ENCODE results near the gene POLR3A.

Gene POLR3A

DNA sequence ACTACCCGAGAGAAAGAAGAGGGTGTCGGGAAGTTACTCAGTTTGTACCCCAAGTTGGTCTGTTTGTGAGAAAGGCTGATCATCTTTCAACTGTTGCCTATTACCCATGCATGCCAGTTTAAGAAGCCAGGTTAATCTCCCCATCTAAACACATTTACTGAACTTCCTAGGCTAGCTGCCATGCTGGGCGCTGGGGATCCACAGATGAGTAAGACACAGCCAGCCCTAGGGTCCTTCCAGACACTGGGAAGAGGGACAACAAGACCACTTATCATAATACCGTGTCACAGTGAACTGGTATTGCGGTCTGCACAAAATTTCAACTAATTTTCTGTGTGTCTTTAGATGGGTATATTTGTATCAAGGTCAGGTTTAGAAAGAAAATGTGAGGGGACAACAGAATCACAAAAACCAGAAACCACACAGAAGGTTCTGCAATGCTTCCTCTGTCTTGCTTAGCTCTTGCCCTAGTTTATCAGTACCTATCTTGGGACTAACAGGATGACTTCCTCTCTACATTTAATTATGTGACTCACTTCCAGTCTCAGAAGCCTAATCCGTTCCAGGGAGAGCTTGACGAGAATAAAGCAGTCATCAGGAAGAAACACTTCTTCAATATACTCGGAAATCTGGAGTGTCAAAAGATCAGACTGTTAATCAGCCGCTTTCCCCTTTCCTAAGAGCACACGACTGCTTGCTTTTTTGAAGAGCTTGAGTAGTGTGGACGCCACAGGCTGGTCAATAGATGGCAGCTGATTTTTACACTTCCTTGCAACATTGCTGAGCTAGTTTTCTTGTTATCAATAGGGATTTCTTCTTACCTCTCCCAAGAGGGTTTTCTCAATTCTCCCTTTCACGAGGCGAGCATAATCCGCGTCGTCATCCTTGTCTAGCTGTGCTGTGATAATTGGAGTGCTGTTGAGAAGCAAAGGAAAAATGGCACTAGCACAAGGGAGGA, 45.7 kb downstream of the POLR3A start:
- no peak for DNase-seq (ENCODE audit: low spot score)
- no peak for FAIRE-seq

DNA sequence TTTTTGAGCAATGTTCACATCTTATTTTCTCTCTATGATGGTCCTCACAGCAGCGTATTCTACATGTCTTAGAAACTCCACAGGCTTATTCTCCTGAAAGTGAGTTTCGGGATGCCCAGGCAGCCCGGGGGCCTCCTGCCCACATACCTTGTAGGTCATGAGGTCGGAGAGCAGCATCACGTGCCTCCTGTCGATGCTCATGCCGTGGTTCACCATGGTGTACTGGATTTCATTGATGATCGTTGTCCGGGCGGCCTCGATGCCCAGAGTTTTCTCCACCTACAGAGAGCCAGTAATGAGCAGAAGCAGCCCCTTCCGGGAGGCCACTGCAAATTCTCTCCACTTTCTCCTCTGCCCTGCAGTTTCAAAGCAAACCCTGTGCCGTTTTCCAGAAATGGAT, 48.0 kb downstream of the POLR3A start:
- no peak for DNase-seq (ENCODE audit: low spot score)
- FAIRE-seq, result no peak

DNA sequence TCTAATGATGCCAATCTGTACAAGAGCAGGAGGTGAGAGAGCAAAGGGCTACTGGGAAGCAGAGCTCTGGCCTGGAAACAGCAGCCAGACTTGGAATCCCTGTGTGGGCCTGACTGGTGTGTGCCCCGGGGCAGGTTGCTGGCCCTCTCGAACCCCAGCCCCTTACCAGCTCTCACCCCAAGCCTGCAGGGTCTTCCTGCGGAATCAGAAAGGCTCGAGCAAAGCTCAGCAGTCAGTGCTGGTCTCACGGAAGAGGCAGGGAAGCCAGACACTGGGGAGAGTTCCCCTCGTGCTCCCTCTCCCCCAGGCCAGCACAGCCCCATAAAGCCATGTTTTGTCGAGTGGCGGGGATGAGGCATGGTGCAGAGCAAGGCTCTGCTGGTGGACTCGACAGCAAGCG, 50.1 kb downstream of the POLR3A start:
- DNase-seq (ENCODE audit: low spot score), result no peak
- no peak for FAIRE-seq

DNA sequence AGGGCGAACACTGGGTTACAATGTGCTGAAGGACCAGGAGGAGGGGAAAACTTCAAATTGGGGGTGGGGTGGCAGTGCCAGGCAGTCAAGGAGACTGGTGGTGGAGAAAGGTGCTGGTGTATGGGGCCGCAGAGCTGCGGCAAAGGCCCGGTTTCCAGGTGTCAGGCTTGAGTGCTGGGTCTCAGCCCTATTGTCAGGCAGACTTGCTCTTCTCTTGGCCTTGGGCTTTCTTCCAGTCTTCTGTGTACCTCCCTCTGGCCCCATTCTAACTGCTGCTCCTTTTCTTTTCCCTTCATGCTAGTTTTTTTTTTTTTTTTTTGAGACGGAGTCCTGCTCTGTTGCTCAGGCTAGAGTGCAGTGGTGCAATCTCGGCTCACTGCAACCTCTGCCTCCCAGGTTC, 51.0 kb downstream of the POLR3A start:
- no peak for FAIRE-seq
- no peak for DNase-seq (ENCODE audit: low spot score)

DNA sequence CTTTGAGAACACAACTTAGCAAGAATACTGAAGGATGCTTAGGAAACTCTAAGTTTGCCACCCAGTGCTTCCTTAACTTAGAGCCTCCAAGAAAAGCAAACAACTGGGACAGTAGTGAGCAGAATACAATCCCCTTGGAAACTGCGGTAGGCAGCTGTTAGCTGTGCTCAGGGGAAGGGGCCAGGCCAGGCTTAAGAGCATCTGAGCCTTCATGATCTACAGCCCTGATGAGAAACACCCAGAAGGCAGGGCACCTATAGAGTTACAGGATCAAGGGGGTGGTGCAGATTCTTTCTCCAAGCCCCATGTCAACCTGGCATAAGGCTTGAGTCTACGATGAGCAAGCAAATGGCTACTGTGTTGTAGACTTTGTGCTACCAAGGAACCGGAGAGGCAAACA, 51.4 kb downstream of the POLR3A start:
- DNase-seq (ENCODE audit: low spot score), result no peak
- FAIRE-seq, result no peak

DNA sequence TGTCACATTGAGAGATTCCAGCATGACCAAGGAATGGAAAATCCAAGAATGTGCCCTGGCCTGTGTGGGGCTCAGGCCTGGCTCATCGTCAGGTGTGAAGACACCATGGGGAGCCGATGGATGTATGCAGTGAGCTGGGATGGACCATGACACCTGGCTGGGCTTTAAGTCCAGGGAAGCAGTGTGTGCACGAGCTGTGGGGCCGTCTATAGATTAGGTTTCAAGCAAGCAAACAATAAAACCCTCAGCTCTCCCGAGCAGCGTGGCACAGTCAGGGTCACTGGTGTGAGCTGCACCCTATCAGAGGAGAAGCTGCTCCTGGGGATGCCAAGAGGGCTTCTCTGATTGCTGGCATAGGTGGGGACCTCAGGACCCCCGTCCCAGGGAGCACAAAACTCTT, 52.3 kb downstream of the POLR3A start:
- no peak for DNase-seq (ENCODE audit: low spot score)
- no peak for FAIRE-seq

DNA sequence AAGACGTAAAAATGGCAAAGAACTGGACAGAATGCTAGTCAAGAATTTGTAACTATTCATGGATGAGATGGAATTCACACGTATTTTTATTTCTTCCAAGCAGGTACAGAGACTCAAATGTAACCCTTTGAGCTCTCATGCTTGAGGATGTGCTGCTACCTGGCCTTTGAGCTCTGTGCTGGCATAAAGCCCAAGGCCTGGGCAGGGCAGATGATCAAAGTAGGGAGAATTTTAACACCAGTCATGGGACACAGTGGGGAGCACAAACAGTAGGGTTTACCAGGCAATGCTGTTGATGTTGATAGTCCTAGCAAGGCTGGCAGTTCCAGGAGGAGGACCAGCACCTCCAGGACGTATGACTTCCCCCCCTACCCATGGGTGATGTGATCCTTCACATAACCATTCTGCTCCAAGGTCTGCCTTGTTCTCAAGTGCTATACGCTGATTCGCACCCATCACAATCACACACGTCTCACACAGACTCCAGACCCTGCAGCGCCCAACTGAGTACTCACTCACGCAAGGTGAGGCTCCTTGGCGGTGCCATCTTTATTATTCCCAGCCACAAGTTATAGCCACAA, 54.1 kb downstream of the POLR3A start:
- FAIRE-seq (no peak), DNase-seq (ENCODE audit: low spot score) (no peak)

DNA sequence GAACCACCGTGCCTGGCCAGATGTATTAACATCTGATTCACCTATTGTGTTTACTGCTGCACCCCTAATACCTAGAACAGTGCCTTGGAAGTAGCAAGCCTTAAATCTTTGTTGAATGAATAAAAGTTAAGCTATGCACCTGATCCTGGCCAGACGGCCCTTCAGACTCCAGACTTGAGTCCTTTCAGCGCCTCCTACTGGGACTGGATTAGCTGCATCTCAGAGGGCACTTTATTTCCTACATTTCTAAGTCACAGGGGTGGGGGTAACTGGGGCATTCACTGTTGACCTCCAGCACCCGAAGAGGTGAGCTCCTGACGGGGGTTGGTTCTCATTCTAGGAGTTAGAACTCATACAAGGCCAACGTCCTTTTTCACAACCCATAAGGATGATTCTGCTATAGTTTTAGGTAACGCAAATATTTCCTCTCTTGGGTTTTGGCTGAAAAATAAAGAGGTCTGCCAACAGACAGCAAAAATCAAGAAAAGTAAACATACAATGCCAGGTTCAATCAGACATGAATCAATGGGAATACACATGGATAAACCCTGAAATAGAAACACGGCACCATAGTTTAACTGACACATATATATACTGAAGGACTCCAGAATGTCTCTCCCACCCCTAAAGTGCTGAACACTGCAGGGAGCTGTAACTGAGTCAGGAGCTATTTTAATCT, 54.8 kb downstream of the POLR3A start:
- DNase-seq (ENCODE audit: low spot score) (peak; percentile 16), FAIRE-seq (no peak)

DNA sequence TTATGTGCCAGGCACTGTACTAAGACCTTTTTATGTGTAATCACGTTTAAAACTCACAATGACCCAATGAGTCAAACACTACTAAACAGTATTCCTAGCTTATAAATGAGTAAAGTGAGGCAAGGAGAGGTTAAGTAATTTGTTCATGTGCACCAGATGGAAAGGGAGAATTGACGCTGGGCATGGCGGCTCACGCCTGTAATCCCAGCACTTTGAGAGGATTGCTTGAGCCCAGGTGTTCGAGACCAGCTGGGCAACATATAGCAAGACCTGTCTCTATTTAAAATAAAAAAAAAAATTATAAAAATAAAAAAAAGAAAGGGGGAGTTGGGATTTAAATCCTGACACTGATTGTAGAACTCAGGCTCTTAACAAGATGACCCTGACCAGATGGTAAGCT, 56.0 kb downstream of the POLR3A start:
- DNase-seq (ENCODE audit: low spot score) (no peak), FAIRE-seq (no peak)

DNA sequence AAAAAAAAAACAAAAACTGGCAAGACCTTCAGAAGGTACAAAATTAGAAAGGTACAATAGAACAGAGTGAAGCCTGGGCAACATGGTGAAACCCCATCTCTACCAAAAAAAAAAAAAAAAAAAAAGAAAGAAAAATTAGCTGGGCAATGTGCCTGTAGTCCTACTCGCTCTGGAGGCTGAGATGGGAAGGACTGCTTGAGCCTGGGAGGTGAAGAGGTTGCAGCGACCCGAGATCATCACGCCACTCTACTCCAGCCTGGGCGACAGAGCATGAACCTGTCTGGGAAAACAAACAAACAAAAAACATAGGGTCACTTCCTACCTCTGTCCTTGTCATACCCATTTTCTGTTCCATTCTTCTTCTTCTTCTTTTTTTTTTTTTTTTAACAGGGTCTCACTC, 57.2 kb downstream of the POLR3A start:
- FAIRE-seq, result no peak
- DNase-seq (ENCODE audit: low spot score), result no peak

DNA sequence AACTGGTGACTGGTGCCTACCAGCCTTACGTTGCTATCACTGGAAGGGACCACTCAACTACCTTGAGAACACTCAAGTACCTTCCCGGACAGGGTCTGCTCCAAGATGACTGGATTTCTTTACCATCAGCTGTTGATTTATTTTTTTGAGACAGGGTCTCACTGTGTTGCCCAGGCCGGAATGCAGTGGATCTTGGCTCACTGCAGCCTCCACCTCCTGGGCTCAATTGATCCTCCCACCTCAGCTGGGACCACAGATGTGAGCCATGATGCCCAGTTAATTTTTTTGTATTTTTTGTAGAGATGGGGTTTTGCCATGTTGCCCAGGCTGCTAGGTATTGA, 57.5 kb downstream of the POLR3A start:
- no peak for FAIRE-seq
- DNase-seq (ENCODE audit: low spot score), result no peak

DNA sequence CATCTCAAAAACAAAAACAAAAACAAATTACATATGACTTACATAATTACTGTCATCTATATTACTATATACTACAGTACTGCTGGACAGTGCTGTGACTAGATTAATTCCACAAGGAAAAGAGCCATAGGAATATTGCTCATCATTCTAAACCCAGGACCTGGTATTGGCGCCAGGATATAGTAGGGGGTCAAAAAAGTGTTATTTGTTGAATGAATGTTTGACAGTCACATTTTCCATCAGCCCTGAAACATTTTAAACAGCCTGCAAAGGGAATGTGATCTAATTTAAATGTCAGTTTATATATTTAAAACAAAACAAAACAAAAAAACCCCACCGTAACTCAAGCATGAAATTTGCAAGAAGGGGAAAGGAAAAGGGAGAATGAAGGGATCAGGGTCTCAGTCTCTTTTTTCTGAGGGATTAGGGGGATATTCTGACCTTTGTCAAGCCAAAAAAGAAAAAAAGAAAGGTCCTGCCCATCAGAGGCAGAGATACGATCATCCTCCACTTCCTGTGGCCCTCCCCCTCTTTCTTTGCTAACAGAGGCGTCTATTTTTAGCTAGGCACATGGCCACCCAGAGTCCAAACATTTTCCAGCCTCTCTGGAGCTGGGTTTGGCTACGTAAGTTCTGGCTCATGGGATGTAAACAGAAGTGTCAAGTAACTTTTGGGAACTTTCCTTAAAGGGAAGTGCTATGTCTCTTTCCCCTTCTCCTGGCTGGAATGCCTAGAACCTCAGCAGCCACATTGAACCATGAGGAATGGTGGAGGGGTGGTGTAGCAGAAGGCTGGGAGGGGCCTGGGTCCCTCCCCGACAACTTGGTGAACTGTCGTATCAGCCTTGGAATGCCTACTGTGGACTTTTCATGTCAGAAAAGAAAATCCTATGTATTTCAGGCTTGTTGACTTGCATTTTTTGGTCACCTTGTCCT, 58.2 kb downstream of the POLR3A start:
- FAIRE-seq (no peak), DNase-seq (ENCODE audit: low spot score) (peak; percentile 71)

DNA sequence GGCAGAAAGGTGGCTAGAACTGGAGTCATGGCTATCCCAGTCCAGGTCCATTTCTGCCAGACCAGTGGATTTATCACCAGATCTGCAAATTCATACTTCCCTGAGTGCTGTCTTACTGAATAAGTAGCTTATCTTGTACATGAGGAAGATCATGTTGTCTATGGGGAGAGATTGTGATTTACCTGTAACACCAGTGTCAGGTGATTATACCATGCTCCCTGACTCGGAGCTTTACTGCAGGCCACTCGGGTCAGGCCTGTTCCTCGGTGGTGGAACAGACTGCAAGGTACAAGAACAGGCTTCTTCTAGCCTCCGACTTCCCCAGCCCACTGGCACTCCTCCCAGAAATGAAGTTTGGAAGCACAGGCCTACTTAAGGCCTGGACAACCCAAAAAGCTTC, 60.2 kb downstream of the POLR3A start:
- FAIRE-seq (no peak), DNase-seq (ENCODE audit: low spot score) (no peak)

DNA sequence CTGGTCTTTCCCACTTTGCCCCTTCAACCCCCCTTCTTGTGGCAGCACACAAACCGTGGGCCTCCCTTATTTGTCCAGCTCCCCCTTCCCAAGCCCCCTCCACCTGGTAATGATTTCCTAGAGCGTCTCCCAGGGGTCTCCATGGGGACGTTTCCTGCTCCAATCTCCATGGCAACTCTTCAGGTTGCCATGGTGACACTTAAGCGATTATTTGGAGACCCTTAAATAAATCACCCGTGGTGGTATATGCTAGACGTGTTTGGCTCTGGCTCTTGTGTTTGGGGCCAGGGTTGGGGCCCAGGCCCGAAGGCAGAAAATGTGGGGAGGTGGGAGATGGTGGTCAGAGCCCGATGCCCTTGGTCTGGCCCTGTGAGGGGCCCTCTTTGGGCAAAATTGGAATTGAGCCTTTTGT, 61.7 kb downstream of the POLR3A start:
- no peak for FAIRE-seq
- DNase-seq (ENCODE audit: low spot score), result no peak

DNA sequence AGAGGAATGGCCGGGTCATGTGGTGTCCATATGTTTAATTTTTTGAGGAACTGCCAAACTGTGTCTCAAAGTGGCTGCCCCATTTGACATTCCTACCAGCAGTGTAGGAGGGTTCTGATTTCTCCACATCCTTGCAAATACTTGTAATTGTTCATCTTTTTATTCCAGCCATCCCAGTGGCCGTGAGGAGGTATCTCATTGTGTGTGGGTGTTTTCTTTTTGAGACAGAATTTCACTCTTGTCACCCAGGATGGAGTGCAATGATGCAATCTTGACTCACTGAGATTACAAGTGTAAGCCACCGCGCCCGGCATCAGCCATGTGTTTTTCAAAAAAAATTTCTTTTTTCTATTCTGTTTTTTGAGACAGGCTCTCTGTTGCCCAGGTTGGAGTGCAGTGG, 64.0 kb downstream of the POLR3A start:
- FAIRE-seq (no peak), DNase-seq (ENCODE audit: low spot score) (no peak)

DNA sequence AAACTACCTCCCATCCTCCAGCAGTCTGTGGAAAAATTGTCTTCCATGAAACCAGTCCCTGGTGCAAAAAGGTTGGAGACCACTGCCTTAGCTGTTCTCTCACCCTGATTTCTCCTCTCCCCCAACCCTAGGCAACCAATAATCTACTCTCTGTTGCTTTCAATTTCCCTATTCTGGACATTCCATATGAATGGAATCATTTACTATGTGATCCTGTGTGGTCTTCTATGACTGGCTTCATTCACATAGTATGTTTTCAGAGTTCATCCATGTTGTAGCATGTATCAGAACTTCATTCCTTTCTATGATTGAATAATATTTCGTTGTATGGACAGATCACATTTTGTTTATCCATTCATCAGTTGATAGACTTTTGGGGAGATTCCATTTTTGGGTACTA, 64.5 kb downstream of the POLR3A start:
- DNase-seq (ENCODE audit: low spot score) (no peak), FAIRE-seq (no peak)

DNA sequence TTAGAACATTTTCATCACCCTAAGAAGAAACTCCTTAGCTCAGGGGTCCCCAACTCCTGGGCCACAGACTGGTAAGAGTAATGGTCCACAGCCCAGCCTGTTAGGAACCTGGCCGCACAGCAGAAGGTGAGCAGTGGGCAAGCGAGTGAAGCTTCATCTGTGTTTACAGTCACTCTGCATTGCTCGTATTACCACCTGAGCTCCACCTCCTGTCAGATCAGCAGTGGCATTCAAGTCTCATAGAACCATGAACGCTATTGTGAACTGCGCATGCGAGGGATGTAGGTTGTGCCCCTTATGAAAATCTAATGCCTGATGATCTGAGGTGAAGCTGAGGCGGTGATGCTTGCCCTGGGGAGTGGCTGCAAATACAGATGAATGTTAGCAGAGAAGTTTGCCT, 65.4 kb downstream of the POLR3A start:
- no peak for DNase-seq (ENCODE audit: low spot score)
- FAIRE-seq, result no peak

DNA sequence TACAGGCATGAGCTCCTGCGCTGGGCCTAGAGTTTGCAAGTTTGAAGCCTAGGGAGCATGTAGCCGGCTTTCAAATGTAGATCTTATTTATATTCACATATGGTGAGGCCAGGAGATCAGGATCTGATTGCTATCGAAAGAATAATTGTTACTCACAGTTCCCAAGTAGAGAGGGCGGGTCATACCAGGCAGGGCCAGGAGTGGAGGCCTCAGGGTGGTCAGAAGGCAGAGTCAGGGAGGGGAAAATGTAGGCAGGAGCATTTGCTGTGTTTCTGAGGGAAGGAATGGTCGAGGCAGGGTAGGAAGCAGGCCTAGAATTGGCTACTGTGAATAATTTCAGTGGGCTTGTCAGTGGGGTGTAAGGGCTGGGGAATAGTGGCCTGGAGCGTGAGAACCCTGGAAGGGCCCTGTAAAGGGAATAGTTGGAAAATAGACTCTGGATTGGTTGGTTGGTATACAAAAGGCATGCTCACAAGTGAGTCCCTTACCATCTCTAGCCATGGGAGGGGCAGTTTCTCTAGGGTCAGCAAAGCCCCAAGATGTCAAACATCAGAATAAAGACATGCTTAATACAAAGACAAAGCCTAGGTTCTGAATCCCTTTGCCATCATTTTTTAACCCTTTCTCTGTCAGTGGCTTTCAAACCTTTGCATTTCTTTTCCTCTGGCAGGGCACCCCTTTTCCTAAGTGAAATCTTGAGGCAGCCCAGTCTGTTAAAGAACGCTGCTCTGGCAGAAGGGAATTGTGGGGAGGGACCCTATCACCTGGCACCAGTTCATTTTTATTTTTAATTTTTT, 66.8 kb downstream of the POLR3A start:
- DNase-seq (ENCODE audit: low spot score) (no peak), FAIRE-seq (no peak)

DNA sequence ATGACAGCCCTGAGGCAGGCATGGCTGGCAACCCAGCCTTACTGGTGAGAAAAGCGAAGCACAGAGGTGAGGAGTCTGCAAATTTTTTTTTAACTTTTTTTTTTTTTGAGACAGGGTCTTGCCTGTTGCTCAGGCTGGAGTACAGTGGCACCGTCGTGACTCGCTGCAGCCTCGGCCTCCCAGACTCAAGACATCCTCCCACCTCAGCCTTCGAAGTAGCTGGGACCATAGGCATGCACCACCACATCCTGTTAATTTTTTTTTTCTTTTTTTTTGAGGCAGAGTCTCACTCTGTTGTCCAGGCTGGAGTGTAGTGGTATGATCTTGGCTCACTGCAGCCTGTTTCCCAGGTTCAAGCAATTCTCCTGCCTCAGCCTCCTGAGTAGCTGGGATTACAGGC, 67.6 kb downstream of the POLR3A start:
- DNase-seq (ENCODE audit: low spot score) (no peak), FAIRE-seq (no peak)

DNA sequence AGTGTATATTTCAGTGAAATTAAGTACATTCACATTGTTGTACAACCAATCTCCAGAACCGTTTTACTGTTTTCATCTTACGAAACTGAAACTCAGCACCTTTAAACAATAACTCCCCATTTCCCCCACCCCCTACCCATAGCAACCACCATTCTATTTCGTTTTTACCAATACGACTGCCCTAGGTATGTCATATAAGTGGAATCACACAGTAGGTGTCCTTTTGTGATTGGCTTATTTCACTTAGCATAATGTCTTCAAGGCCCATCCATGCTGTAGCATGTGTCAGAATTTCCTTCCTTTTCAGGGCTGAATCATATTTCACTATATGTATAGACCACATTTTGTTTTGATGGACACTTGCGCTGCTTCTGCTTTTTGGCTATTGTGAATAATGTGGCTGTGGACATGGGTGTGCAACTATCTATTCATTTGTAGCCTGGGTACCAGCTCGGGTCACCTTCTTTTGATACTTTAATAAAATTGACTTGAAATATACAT, 68.4 kb downstream of the POLR3A start:
- FAIRE-seq (no peak), DNase-seq (ENCODE audit: low spot score) (no peak)
